Transverse colon (tissue), 4 donors: ENCODE measurements around the gene IL1RAPL1. TPM values are rescaled to one million over a fixed set of nuclear protein-coding genes. Genes with fewer than 3 reads are reported as not detected.

Source experiments
- DNase-seq: peaks from one replicate; pipeline ENCODE4 v3.0.0-alpha.2; 2019
- H3K27ac ChIP-seq, 4 donors: fragments of 200-600 bp; sonication (generic); 2 replicates each; pipeline ENCODE4 v1.5.1; 2016 to 2018; ENCODE audit warnings: inconsistent platforms in 4 of 4
- H3K27me3 ChIP-seq: fragments of 200-600 bp; sonication (generic); 2 replicates; pipeline ENCODE4 v1.5.1; 2017; ENCODE audit warnings: inconsistent platforms
- H3K36me3 ChIP-seq, 4 donors: fragments of 200-600 bp; sonication (generic); 2 replicates each; pipeline ENCODE4 v1.5.1; 2017 to 2019; ENCODE audit warnings: inconsistent platforms in 4 of 4
- H3K4me1 ChIP-seq, 4 donors: fragments of 200-600 bp; sonication (generic); 2 replicates each; pipeline ENCODE4 v1.5.1; 2017 to 2020; ENCODE audit warnings: inconsistent platforms in 4 of 4
- H3K4me3 ChIP-seq, 4 donors: fragments of 200-600 bp; sonication (generic); 1 replicate in 1 of 4; 2 replicates in 3 of 4; pipeline versions ENCODE4 v1.5.1 to v1.6.1; 2017 to 2019; ENCODE audit warnings: inconsistent platforms in 4 of 4
- H3K9me3 ChIP-seq, 2 donors: fragments of 200-600 bp; sonication (generic); 2 replicates each; pipeline ENCODE4 v1.5.1; 2017 to 2019; ENCODE audit warnings: inconsistent platforms in 2 of 2
- CTCF ChIP-seq, 5 experiments: fragments of 200-600 bp in 3 of 5; fragments of 450-650 bp in 2 of 5; sonication (generic) in 3 of 5; IDR thresholded peaks; 1 replicate in 2 of 5; 2 replicates in 3 of 5; pipeline ENCODE4 v1.5.1; 2016 to 2017; ENCODE audit warnings: antibody characterized with exemption in 5 of 5, inconsistent platforms in 3 of 5, mild to moderate bottlenecking in 2 of 5, moderate library complexity in 1 of 5
- EP300 ChIP-seq: sonication (generic); formaldehyde crosslinking; IDR thresholded peaks from one replicate; pipeline ENCODE4 v1.6.1; 2017; ENCODE audit warnings: antibody characterized with exemption, low read depth
- POLR2A ChIP-seq: fragments of 450-650 bp; IDR thresholded peaks from one replicate; pipeline ENCODE4 v1.6.1; 2016; ENCODE audit warnings: antibody characterized with exemption, mild to moderate bottlenecking, moderate library complexity
- POLR2AphosphoS5 ChIP-seq, 3 donors: sonication (generic); formaldehyde crosslinking; IDR thresholded peaks; one replicate each; pipeline ENCODE4 v1.6.1; 2016; ENCODE audit warnings: antibody characterized with exemption in 3 of 3
- WGBS, 2 donors: methylation state at CpG; one replicate each; pipeline ENCODE4 v1.1.5; 2018; ENCODE audit warnings: low coverage in 1 of 2; 5-methylcytosine and 5-hydroxymethylcytosine counted together
- in situ Hi-C, 4 donors: fragments of 200-750 bp; cut with MboI; loops; one replicate each; pipeline versions ENCODE4 v1.15.0 to v1.15.1; 2017; ENCODE audit warnings: low sequenced_read_pairs in 3 of 4, low pct_ligation_motif_present in 1 of 4, low pct_unique_long_range_greater_than_20kb in 1 of 4
- intact Hi-C: fragments of 100-400 bp; cut with DNase I; formaldehyde crosslinking; loops from one replicate; pipeline ENCODE4 v1.15.1; 2023; ENCODE audit warnings: low total_unique reads
- total RNA-seq, 4 donors: library from RNA; depleted of rRNA; stranded (reverse); fragments of >200 nt; gene quantifications; one replicate each; pipeline ENCODE4 v1.1.0, GENCODE V29; 2016

The IL1RAPL1 gene
- total RNA-seq, 4 donors from 2014 or later, result 0.14 to 0.32 (median 0.20) TPM; not detected in 1

- intact Hi-C loops, result no loop called here
- TF ChIP-seq EP300, result no peak
- TF ChIP-seq CTCF (IDR thresholded peaks at IDR 0.05), result no peak
- no peak for TF ChIP-seq POLR2AphosphoS5 (IDR thresholded peaks at IDR 0.05)
- no peak for TF ChIP-seq POLR2A
- Histone ChIP-seq H3K27ac (no peak overlapping the region), H3K4me1 (no peaks in the 10 kb centered on the region), H3K36me3 (no peaks in the 10 kb centered on the region), H3K4me3 (no peak overlapping the region), H3K27me3 (no peaks in the 10 kb centered on the region), H3K9me3 (no peaks in the 10 kb centered on the region)
- in situ Hi-C loops, result no loop called here
- WGBS, 2 donors, result 47% methylated on average over 1 of the region's 1 CpG; no CpG with 5 or more reads in 1 of the 2 donors
- no peak for DNase-seq
These were observed 479.3 kb downstream of the IL1RAPL1 start for GRCh38 chrX:29066516-29066915.

- Histone ChIP-seq H3K9me3 (no peaks in the 10 kb centered on the region), H3K27ac (no peak overlapping the region), H3K36me3 (no peaks in the 10 kb centered on the region), H3K4me1 (no peaks in the 10 kb centered on the region), H3K27me3 (no peaks in the 10 kb centered on the region), H3K4me3 (no peak overlapping the region)
- no peak for TF ChIP-seq CTCF (IDR thresholded peaks at IDR 0.05)
- no peak for TF ChIP-seq EP300
- intact Hi-C loops, result no loop called here
- WGBS, 2 donors, result 59 to 60% methylated on average over 4 of the region's 4 CpGs
- DNase-seq, result no peak
- in situ Hi-C loops, result no loop called here
These were observed 480.1 kb downstream of the IL1RAPL1 start for GRCh38 chrX:29067351-29067750.

GRCh38 chrX:29071525-29072320 is 484.5 kb downstream of the IL1RAPL1 start:
- H3K36me3 ChIP-seq, result no peaks in the 10 kb centered on the region
- 77 to 83% methylated on average over 3 to 5 of the region's 5 CpGs for WGBS, 2 donors
- intact Hi-C loops, result no loop called here
- no peaks in the 10 kb centered on the region for H3K4me1 ChIP-seq
- in situ Hi-C loops, result no loop called here
- no peaks in the 10 kb centered on the region for H3K27me3 ChIP-seq
- no peak for TF ChIP-seq CTCF (IDR thresholded peaks at IDR 0.05)
- TF ChIP-seq POLR2A, result no peak
- no peak for TF ChIP-seq EP300
- TF ChIP-seq POLR2AphosphoS5 (IDR thresholded peaks at IDR 0.05), result no peak
- DNase-seq, result no peak
- H3K27ac ChIP-seq, result no peak overlapping the region
- H3K4me3 ChIP-seq, result no peak overlapping the region
- H3K9me3 ChIP-seq, result no peaks in the 10 kb centered on the region

GRCh38 chrX:29082558-29082957 is 495.3 kb downstream of the IL1RAPL1 start:
- Histone ChIP-seq H3K9me3 (no peaks in the 10 kb centered on the region), H3K36me3 (no peaks in the 10 kb centered on the region), H3K27ac (no peak overlapping the region), H3K4me3 (no peak overlapping the region), H3K27me3 (no peaks in the 10 kb centered on the region), H3K4me1 (no peaks in the 10 kb centered on the region)
- 78 to 80% methylated on average over 1 to 3 of the region's 3 CpGs for whole genome bisulfite sequencing, 2 donors
- in situ Hi-C loops, result no loop called here
- TF ChIP-seq EP300 (no peak), CTCF (IDR thresholded peaks at IDR 0.05) (no peak)
- DNase-seq, result no peak
- intact Hi-C loops, result no loop called here
